Measurements from ENCODE around the gene NRXN3.

Gene NRXN3

GRCh38 chr14:79037593-79037992, 867.4 kb downstream of the NRXN3 start:
- in situ Hi-C loops (cut with MboI; ENCODE audit: low sequenced_read_pairs), result no loop called here

- in situ Hi-C loops (cut with MboI; ENCODE audit: low sequenced_read_pairs), result no loop called here
These were observed 870.6 kb downstream of the NRXN3 start for GRCh38 chr14:79040790-79041189.

- in situ Hi-C loops (cut with MboI; ENCODE audit: low sequenced_read_pairs), result no loop called here
These were observed 873.2 kb downstream of the NRXN3 start for GRCh38 chr14:79043194-79043889.

- in situ Hi-C loops (cut with MboI; ENCODE audit: low sequenced_read_pairs), result no loop called here
These were observed 874.9 kb downstream of the NRXN3 start for GRCh38 chr14:79044894-79045624.

GRCh38 chr14:79050787-79051727, 880.9 kb downstream of the NRXN3 start:
- in situ Hi-C loops (cut with MboI; ENCODE audit: low sequenced_read_pairs), result no loop called here

- in situ Hi-C loops (cut with MboI; ENCODE audit: low sequenced_read_pairs), result no loop called here
These were observed 881.6 kb downstream of the NRXN3 start for GRCh38 chr14:79051742-79052141.

- in situ Hi-C loops (cut with MboI; ENCODE audit: low sequenced_read_pairs), result no loop called here
These were observed 886.7 kb downstream of the NRXN3 start for GRCh38 chr14:79056879-79057278.

- in situ Hi-C loops (cut with MboI; ENCODE audit: low sequenced_read_pairs), result no loop called here
These were observed 887.2 kb downstream of the NRXN3 start for GRCh38 chr14:79057333-79057732.

GRCh38 chr14:79062226-79062625, 892.1 kb downstream of the NRXN3 start:
- in situ Hi-C loops (cut with MboI; ENCODE audit: low sequenced_read_pairs), result no loop called here

- in situ Hi-C loops (cut with MboI; ENCODE audit: low sequenced_read_pairs), result no loop called here
These were observed 894.0 kb downstream of the NRXN3 start for GRCh38 chr14:79064214-79064613.

- in situ Hi-C loops (cut with MboI; ENCODE audit: low sequenced_read_pairs), result no loop called here
These were observed 904.3 kb downstream of the NRXN3 start for GRCh38 chr14:79074510-79074909.

GRCh38 chr14:79076428-79076827, 906.3 kb downstream of the NRXN3 start:
- in situ Hi-C loops (cut with MboI; ENCODE audit: low sequenced_read_pairs), result no loop called here

- in situ Hi-C loops (cut with MboI; ENCODE audit: low sequenced_read_pairs), result no loop called here
These were observed 906.9 kb downstream of the NRXN3 start for GRCh38 chr14:79077096-79077495.

GRCh38 chr14:79080040-79080439, 909.9 kb downstream of the NRXN3 start:
- in situ Hi-C loops (cut with MboI; ENCODE audit: low sequenced_read_pairs), result no loop called here

GRCh38 chr14:79082883-79083282, 912.7 kb downstream of the NRXN3 start:
- in situ Hi-C loops (cut with MboI; ENCODE audit: low sequenced_read_pairs), result no loop called here

GRCh38 chr14:79083356-79083755, 913.2 kb downstream of the NRXN3 start:
- in situ Hi-C loops (cut with MboI; ENCODE audit: low sequenced_read_pairs), result no loop called here

GRCh38 chr14:79084861-79085260, 914.7 kb downstream of the NRXN3 start:
- in situ Hi-C loops (cut with MboI; ENCODE audit: low sequenced_read_pairs), result no loop called here

GRCh38 chr14:79089576-79089975, 919.4 kb downstream of the NRXN3 start:
- in situ Hi-C loops (cut with MboI; ENCODE audit: low sequenced_read_pairs), result no loop called here

GRCh38 chr14:79090641-79091180, 920.5 kb downstream of the NRXN3 start:
- in situ Hi-C loops (cut with MboI; ENCODE audit: low sequenced_read_pairs), result no loop called here

- in situ Hi-C loops (cut with MboI; ENCODE audit: low sequenced_read_pairs), result no loop called here
These were observed 921.3 kb downstream of the NRXN3 start for GRCh38 chr14:79091381-79091963.

GRCh38 chr14:79093531-79093930, 923.4 kb downstream of the NRXN3 start:
- in situ Hi-C loops (cut with MboI; ENCODE audit: low sequenced_read_pairs), result no loop called here

Measured in HL-60/S4 treated with phorbol 12-myristate 13-acetate at 8.2 ng/mL for 4 days and 3 days (cell line).